ENCODE data around the gene DNM1.

Gene DNM1

GRCh38 chr9:128250839-128251731, 47.9 kb downstream of the DNM1 start:
- H3K4me3 ChIP-seq (ENCODE audit: low read depth in 1 of 2, low read length in 2 of 2) = peak overlapping the region; percentile 23 to 43

GRCh38 chr9:128251732-128252100, 48.5 kb downstream of the DNM1 start:
- Histone ChIP-seq H3K9me3 (ENCODE audit: control insufficient read depth in 1 of 2, low read length in 2 of 2) (no peaks in the 10 kb centered on the region), H3K27ac (ENCODE audit: low read depth, low read length) (no peak overlapping the region), H3K4me3 (ENCODE audit: low read depth in 1 of 2, low read length in 2 of 2) (no peak overlapping the region), H3K36me3 (ENCODE audit: control insufficient read depth in 1 of 2, insufficient read depth in 2 of 2, low read length in 2 of 2) (peaks cover 0 to 3% of the 10 kb centered on the region in 2 donors), H3K9ac (ENCODE audit: low read depth in 1 of 2, low read length in 2 of 2) (no peak overlapping the region), H3K27me3 (ENCODE audit: control insufficient read depth in 1 of 2, insufficient read depth in 2 of 2, low read length in 2 of 2) (peaks cover 4 to 5% of the 10 kb centered on the region in 2 donors), H3K4me1 (ENCODE audit: control insufficient read depth in 1 of 2, insufficient read depth in 2 of 2, low read length in 2 of 2) (peaks cover 11 to 12% of the 10 kb centered on the region in 2 donors)

More at GRCh38 chr9:128250839-128251731, 47.9 kb downstream of the DNM1 start:
- peak overlapping the region in 1 of 2 donors; percentile 10 for H3K9ac ChIP-seq (ENCODE audit: low read depth in 1 of 2, low read length in 2 of 2)
- H3K4me1 ChIP-seq (ENCODE audit: control insufficient read depth in 1 of 2, insufficient read depth in 2 of 2, low read length in 2 of 2) = peaks cover 11 to 12% of the 10 kb centered on the region in 2 donors
- H3K9me3 ChIP-seq (ENCODE audit: control insufficient read depth in 1 of 2, low read length in 2 of 2) = no peaks in the 10 kb centered on the region
- peaks cover 4 to 5% of the 10 kb centered on the region in 2 donors for H3K27me3 ChIP-seq (ENCODE audit: control insufficient read depth in 1 of 2, insufficient read depth in 2 of 2, low read length in 2 of 2)
- H3K36me3 ChIP-seq (ENCODE audit: control insufficient read depth in 1 of 2, insufficient read depth in 2 of 2, low read length in 2 of 2) = peaks cover 0 to 3% of the 10 kb centered on the region in 2 donors
- no peak overlapping the region for H3K27ac ChIP-seq (ENCODE audit: low read depth, low read length)

- H3K27ac ChIP-seq (ENCODE audit: low read depth, low read length) = no peak overlapping the region
- H3K4me1 ChIP-seq (ENCODE audit: control insufficient read depth in 1 of 2, insufficient read depth in 2 of 2, low read length in 2 of 2) = peaks cover 11 to 12% of the 10 kb centered on the region in 2 donors
- H3K9ac ChIP-seq (ENCODE audit: low read depth in 1 of 2, low read length in 2 of 2) = no peak overlapping the region
- no peak overlapping the region for H3K4me3 ChIP-seq (ENCODE audit: low read depth in 1 of 2, low read length in 2 of 2)
- H3K9me3 ChIP-seq (ENCODE audit: control insufficient read depth in 1 of 2, low read length in 2 of 2) = no peaks in the 10 kb centered on the region
- H3K36me3 ChIP-seq (ENCODE audit: control insufficient read depth in 1 of 2, insufficient read depth in 2 of 2, low read length in 2 of 2) = peaks cover 6 to 8% of the 10 kb centered on the region in 2 donors
- H3K27me3 ChIP-seq (ENCODE audit: control insufficient read depth in 1 of 2, insufficient read depth in 2 of 2, low read length in 2 of 2) = peaks cover 4 to 5% of the 10 kb centered on the region in 2 donors
Observed at GRCh38 chr9:128252317-128253139, 49.3 kb downstream of the DNM1 start.

GRCh38 chr9:128253140-128253990, 50.2 kb downstream of the DNM1 start:
- Histone ChIP-seq H3K9me3 (ENCODE audit: control insufficient read depth in 1 of 2, low read length in 2 of 2) (no peaks in the 10 kb centered on the region), H3K9ac (ENCODE audit: low read depth in 1 of 2, low read length in 2 of 2) (no peak overlapping the region), H3K27me3 (ENCODE audit: control insufficient read depth in 1 of 2, insufficient read depth in 2 of 2, low read length in 2 of 2) (peaks cover 4 to 5% of the 10 kb centered on the region in 2 donors), H3K27ac (ENCODE audit: low read depth, low read length) (no peak overlapping the region), H3K4me1 (ENCODE audit: control insufficient read depth in 1 of 2, insufficient read depth in 2 of 2, low read length in 2 of 2) (peaks cover 11 to 12% of the 10 kb centered on the region in 2 donors), H3K36me3 (ENCODE audit: control insufficient read depth in 1 of 2, insufficient read depth in 2 of 2, low read length in 2 of 2) (peaks cover 12 to 16% of the 10 kb centered on the region in 2 donors), H3K4me3 (ENCODE audit: low read depth in 1 of 2, low read length in 2 of 2) (no peak overlapping the region)

- peaks cover 16 to 22% of the 10 kb centered on the region in 2 donors for H3K36me3 ChIP-seq (ENCODE audit: control insufficient read depth in 1 of 2, insufficient read depth in 2 of 2, low read length in 2 of 2)
- no peak overlapping the region for H3K9ac ChIP-seq (ENCODE audit: low read depth in 1 of 2, low read length in 2 of 2)
- no peaks in the 10 kb centered on the region for H3K9me3 ChIP-seq (ENCODE audit: control insufficient read depth in 1 of 2, low read length in 2 of 2)
- H3K4me3 ChIP-seq (ENCODE audit: low read depth in 1 of 2, low read length in 2 of 2) = no peak overlapping the region
- no peak overlapping the region for H3K27ac ChIP-seq (ENCODE audit: low read depth, low read length)
- H3K27me3 ChIP-seq (ENCODE audit: control insufficient read depth in 1 of 2, insufficient read depth in 2 of 2, low read length in 2 of 2) = peaks cover 4 to 5% of the 10 kb centered on the region in 2 donors
- peaks cover 11 to 12% of the 10 kb centered on the region in 2 donors for H3K4me1 ChIP-seq (ENCODE audit: control insufficient read depth in 1 of 2, insufficient read depth in 2 of 2, low read length in 2 of 2)
Observed at GRCh38 chr9:128253991-128254346, 50.8 kb downstream of the DNM1 start.

GRCh38 chr9:128254362-128254761, 51.2 kb downstream of the DNM1 start:
- no peaks in the 10 kb centered on the region for H3K9me3 ChIP-seq (ENCODE audit: control insufficient read depth in 1 of 2, low read length in 2 of 2)

GRCh38 chr9:128254855-128255759, 51.9 kb downstream of the DNM1 start:
- H3K9ac ChIP-seq (ENCODE audit: low read depth in 1 of 2, low read length in 2 of 2) = no peak overlapping the region

More at GRCh38 chr9:128254362-128254761, 51.2 kb downstream of the DNM1 start:
- peaks cover 11 to 12% of the 10 kb centered on the region in 2 donors for H3K4me1 ChIP-seq (ENCODE audit: control insufficient read depth in 1 of 2, insufficient read depth in 2 of 2, low read length in 2 of 2)
- no peak overlapping the region for H3K9ac ChIP-seq (ENCODE audit: low read depth in 1 of 2, low read length in 2 of 2)
- peaks cover 18 to 26% of the 10 kb centered on the region in 2 donors for H3K36me3 ChIP-seq (ENCODE audit: control insufficient read depth in 1 of 2, insufficient read depth in 2 of 2, low read length in 2 of 2)
- H3K4me3 ChIP-seq (ENCODE audit: low read depth in 1 of 2, low read length in 2 of 2) = no peak overlapping the region
- peaks cover 4 to 5% of the 10 kb centered on the region in 2 donors for H3K27me3 ChIP-seq (ENCODE audit: control insufficient read depth in 1 of 2, insufficient read depth in 2 of 2, low read length in 2 of 2)
- H3K27ac ChIP-seq (ENCODE audit: low read depth, low read length) = no peak overlapping the region

GRCh38 chr9:128257086-128257825, 54.1 kb downstream of the DNM1 start:
- Histone ChIP-seq H3K9ac (ENCODE audit: low read depth in 1 of 2, low read length in 2 of 2) (no peak overlapping the region), H3K9me3 (ENCODE audit: control insufficient read depth in 1 of 2, low read length in 2 of 2) (no peaks in the 10 kb centered on the region), H3K27me3 (ENCODE audit: control insufficient read depth in 1 of 2, insufficient read depth in 2 of 2, low read length in 2 of 2) (peaks cover under 1 to 2% of the 10 kb centered on the region in 2 donors), H3K27ac (ENCODE audit: low read depth, low read length) (no peak overlapping the region), H3K4me1 (ENCODE audit: control insufficient read depth in 1 of 2, insufficient read depth in 2 of 2, low read length in 2 of 2) (no peaks in the 10 kb centered on the region), H3K4me3 (ENCODE audit: low read depth in 1 of 2, low read length in 2 of 2) (no peak overlapping the region), H3K36me3 (ENCODE audit: control insufficient read depth in 1 of 2, insufficient read depth in 2 of 2, low read length in 2 of 2) (peaks cover 37 to 54% of the 10 kb centered on the region in 2 donors)

More at GRCh38 chr9:128254855-128255759, 51.9 kb downstream of the DNM1 start:
- H3K4me1 ChIP-seq (ENCODE audit: control insufficient read depth in 1 of 2, insufficient read depth in 2 of 2, low read length in 2 of 2) = peaks cover 7% of the 10 kb centered on the region in 2 donors
- peaks cover 4 to 5% of the 10 kb centered on the region in 2 donors for H3K27me3 ChIP-seq (ENCODE audit: control insufficient read depth in 1 of 2, insufficient read depth in 2 of 2, low read length in 2 of 2)
- H3K36me3 ChIP-seq (ENCODE audit: control insufficient read depth in 1 of 2, insufficient read depth in 2 of 2, low read length in 2 of 2) = peaks cover 25 to 33% of the 10 kb centered on the region in 2 donors
- no peaks in the 10 kb centered on the region for H3K9me3 ChIP-seq (ENCODE audit: control insufficient read depth in 1 of 2, low read length in 2 of 2)
- no peak overlapping the region for H3K27ac ChIP-seq (ENCODE audit: low read depth, low read length)
- no peak overlapping the region for H3K4me3 ChIP-seq (ENCODE audit: low read depth in 1 of 2, low read length in 2 of 2)
